Uterus (tissue), 4 donors: ENCODE measurements around the gene GGPS1. TPM values are rescaled to one million over a fixed set of nuclear protein-coding genes. Genes with fewer than 3 reads are reported as not detected.

ENCODE experiments used
- DNase-seq, 2 donors: peaks; one replicate each; pipeline ENCODE4 v3.0.0-alpha.2; 2019 to 2020
- H3K27ac ChIP-seq, 2 donors: fragments of 200-600 bp; sonication (generic); 1 replicate in 1 of 2; 2 replicates in 1 of 2; pipeline ENCODE4 v1.5.1; 2016 to 2018
- H3K27me3 ChIP-seq, 2 donors: fragments of 200-600 bp; sonication (generic); one replicate each; pipeline ENCODE4 v1.5.1; 2018 to 2019; ENCODE audit warnings: control low read depth in 1 of 2
- H3K36me3 ChIP-seq, 2 donors: fragments of 200-600 bp; sonication (generic); one replicate each; pipeline ENCODE4 v1.5.1; 2019; ENCODE audit warnings: control low read depth in 1 of 2
- H3K4me1 ChIP-seq, 2 donors: fragments of 200-600 bp; sonication (generic); one replicate each; pipeline ENCODE4 v1.5.1; 2018 to 2019; ENCODE audit warnings: control low read depth in 1 of 2
- H3K4me3 ChIP-seq, 2 donors: fragments of 200-600 bp; sonication (generic); 1 replicate in 1 of 2; 2 replicates in 1 of 2; pipeline ENCODE4 v1.5.1; 2018 to 2019; ENCODE audit warnings: mild to moderate bottlenecking in 1 of 2
- H3K9me3 ChIP-seq, 2 donors: fragments of 200-600 bp; sonication (generic); one replicate each; pipeline ENCODE4 v1.5.1; 2019; ENCODE audit warnings: control low read depth in 1 of 2
- CTCF ChIP-seq, 4 experiments: fragments of 200-600 bp in 2 of 4; fragments of 450-650 bp in 2 of 4; sonication (generic) in 2 of 4; IDR thresholded peaks; one replicate each; pipeline ENCODE4 v1.5.1; 2016 to 2019; ENCODE audit warnings: antibody characterized with exemption in 4 of 4, mild to moderate bottlenecking in 2 of 4, moderate library complexity in 1 of 4
- POLR2A ChIP-seq, 2 donors: fragments of 450-650 bp; IDR thresholded peaks; one replicate each; pipeline ENCODE4 v1.6.1; 2016; ENCODE audit warnings: antibody characterized with exemption in 2 of 2, mild to moderate bottlenecking in 1 of 2, moderate library complexity in 1 of 2
- intact Hi-C: fragments of 100-400 bp; cut with DNase I; formaldehyde crosslinking; loops from one replicate; pipeline ENCODE4 v1.15.1; 2023; ENCODE audit warnings: low total_unique reads
- total RNA-seq, 4 donors: library from RNA; depleted of rRNA in 3 of 4; stranded (reverse); fragments of >200 nt in 3 of 4; gene quantifications; one replicate each; pipeline versions ENCODE4 v1.1.0 to v1.2.4, GENCODE V29; 2014 to 2023
- donor health status: DM: yes; HTN: yes; CAD: no.

The GGPS1 gene
- total RNA-seq, 4 donors from 2014 or later = 10.0 to 40.2 (median 25.6) TPM

GRCh38 chr1:235341334-235341733 lies 13.0 kb downstream of the GGPS1 start:
- no peaks in the 10 kb centered on the region for H3K4me1 ChIP-seq
- no peak overlapping the region for H3K27ac ChIP-seq
- DNase-seq = no peak
- intact Hi-C loops = no loop called here
- TF ChIP-seq POLR2A (IDR thresholded peaks at IDR 0.05) (no peak), CTCF (IDR thresholded peaks at IDR 0.05) (no peak)
- H3K9me3 ChIP-seq = no peaks in the 10 kb centered on the region
- H3K27me3 ChIP-seq = no peaks in the 10 kb centered on the region
- no peak overlapping the region for H3K4me3 ChIP-seq
- no peaks in the 10 kb centered on the region for H3K36me3 ChIP-seq

- no peak for DNase-seq
- H3K27me3 ChIP-seq = no peaks in the 10 kb centered on the region
- H3K9me3 ChIP-seq = no peaks in the 10 kb centered on the region
- H3K27ac ChIP-seq = no peak overlapping the region
- no peak overlapping the region for H3K4me3 ChIP-seq
- intact Hi-C loops = no loop called here
- H3K4me1 ChIP-seq = no peaks in the 10 kb centered on the region
- H3K36me3 ChIP-seq = no peaks in the 10 kb centered on the region
- TF ChIP-seq POLR2A (IDR thresholded peaks at IDR 0.05) = no peak
- TF ChIP-seq CTCF (IDR thresholded peaks at IDR 0.05) = no peak
These were observed 13.7 kb downstream of the GGPS1 start for GRCh38 chr1:235342039-235342438.

GRCh38 chr1:235342471-235342870 lies 14.1 kb downstream of the GGPS1 start:
- Histone ChIP-seq H3K9me3 (no peaks in the 10 kb centered on the region), H3K27me3 (no peaks in the 10 kb centered on the region), H3K36me3 (no peaks in the 10 kb centered on the region), H3K27ac (no peak overlapping the region), H3K4me1 (no peaks in the 10 kb centered on the region), H3K4me3 (no peak overlapping the region)
- no peak for TF ChIP-seq POLR2A (IDR thresholded peaks at IDR 0.05)
- no peak for TF ChIP-seq CTCF (IDR thresholded peaks at IDR 0.05)
- intact Hi-C loops = no loop called here
- no peak for DNase-seq

- H3K27ac ChIP-seq = no peak overlapping the region
- no peak for TF ChIP-seq CTCF (IDR thresholded peaks at IDR 0.05)
- TF ChIP-seq POLR2A (IDR thresholded peaks at IDR 0.05) = no peak
- H3K27me3 ChIP-seq = no peaks in the 10 kb centered on the region
- H3K4me1 ChIP-seq = no peaks in the 10 kb centered on the region
- DNase-seq = no peak
- H3K4me3 ChIP-seq = no peak overlapping the region
- H3K9me3 ChIP-seq = no peaks in the 10 kb centered on the region
- intact Hi-C loops = no loop called here
- no peaks in the 10 kb centered on the region for H3K36me3 ChIP-seq
These were observed 15.4 kb downstream of the GGPS1 start for GRCh38 chr1:235343726-235344125.

- Histone ChIP-seq H3K27me3 (no peaks in the 10 kb centered on the region), H3K9me3 (no peaks in the 10 kb centered on the region), H3K36me3 (no peaks in the 10 kb centered on the region), H3K4me1 (no peaks in the 10 kb centered on the region), H3K27ac (no peak overlapping the region), H3K4me3 (no peak overlapping the region)
- no peak for DNase-seq
- intact Hi-C loops = no loop called here
- no peak for TF ChIP-seq CTCF (IDR thresholded peaks at IDR 0.05)
- no peak for TF ChIP-seq POLR2A (IDR thresholded peaks at IDR 0.05)
These were observed 23.1 kb downstream of the GGPS1 start for GRCh38 chr1:235351441-235351840.
